GM18858 (cell line): Measurements from ENCODE around the gene PERCC1.

Experiments used
- ATAC-seq: cut with Tn5 transposase; IDR thresholded peaks from one replicate; pipeline ENCODE4 v1.9.1; 2021; ENCODE audit not compliant: unreplicated experiment

The PERCC1 gene

DNA sequence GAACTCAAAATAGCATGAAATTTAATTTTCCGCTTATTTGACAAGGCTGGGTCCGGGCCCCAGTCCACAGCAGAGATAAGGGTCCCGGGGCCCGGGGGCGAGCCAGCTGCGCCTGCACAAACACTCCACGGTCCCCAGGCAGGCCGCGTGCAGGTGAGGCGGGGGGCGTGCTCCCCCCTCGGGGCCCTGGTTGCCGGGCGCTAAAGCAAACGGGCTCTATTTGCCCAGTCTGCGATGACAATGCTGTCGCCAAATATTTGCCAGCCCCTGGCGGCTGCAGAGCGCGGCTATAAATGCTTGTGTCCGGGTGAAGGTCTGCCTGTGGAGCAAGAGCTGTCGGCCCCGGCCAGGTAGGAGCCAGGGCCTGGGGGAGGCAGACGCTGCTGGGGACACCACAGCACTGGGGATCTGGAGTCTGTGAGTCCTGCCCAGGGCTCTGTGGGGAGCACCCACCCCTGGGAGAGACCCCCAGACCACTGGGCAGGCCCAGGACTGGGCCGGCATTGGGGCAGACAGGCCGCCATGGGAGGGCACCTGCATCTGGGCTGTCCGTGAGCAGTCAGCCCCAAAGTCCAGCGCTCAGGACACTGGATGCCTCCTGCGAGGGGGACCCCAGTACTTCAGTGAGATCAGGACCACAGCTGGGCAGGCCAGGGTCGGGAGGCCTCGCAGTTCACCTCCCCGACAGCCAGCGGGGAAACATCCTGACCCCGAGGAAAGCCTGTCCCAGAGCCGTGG is at the start of gene PERCC1:
TSS of gene PERCC1 (plus strand) at position 320 of the 738 bp plus-strand sequence. CDS start 1,516 bp downstream, outside the sequence.
- ATAC-seq: no peak

DNA sequence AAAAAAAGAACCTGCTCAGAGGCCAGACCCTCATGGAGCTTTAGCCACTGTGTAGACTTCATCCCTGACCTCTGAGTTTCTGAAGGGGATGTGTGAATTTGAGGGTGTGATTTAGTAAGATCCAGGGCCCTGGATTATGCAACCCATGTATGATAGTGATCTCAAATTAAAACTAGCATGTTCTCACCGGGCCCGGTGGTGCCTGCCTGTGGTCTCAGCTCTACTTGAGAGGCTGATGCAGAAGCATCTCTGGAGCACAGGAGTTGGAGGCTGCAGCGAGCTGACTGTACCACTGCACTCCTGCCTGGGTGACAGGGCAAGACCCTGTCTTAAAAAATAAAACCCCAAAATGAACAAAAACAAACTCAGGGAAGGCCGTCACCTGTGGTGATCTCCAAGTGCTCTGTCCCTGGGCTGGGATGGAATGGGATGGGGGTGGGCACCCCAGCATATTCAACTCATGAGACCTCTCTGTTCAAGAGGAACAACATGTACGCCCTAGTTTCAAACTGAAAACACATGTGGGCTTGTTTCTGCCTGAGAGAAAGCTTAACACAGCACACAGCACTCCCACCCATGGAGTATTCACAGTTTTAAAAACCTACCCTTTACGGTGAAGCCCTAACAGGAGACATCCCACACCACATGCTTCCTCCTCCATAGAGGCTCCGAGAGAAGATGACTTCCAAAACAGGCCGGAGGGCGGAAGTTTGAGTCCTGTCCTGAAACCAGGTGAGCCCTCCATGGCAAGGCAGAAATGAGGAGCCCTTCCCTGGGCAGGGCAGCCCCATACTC is 49.1 kb upstream of the PERCC1 start:
- ATAC-seq: no peak

DNA sequence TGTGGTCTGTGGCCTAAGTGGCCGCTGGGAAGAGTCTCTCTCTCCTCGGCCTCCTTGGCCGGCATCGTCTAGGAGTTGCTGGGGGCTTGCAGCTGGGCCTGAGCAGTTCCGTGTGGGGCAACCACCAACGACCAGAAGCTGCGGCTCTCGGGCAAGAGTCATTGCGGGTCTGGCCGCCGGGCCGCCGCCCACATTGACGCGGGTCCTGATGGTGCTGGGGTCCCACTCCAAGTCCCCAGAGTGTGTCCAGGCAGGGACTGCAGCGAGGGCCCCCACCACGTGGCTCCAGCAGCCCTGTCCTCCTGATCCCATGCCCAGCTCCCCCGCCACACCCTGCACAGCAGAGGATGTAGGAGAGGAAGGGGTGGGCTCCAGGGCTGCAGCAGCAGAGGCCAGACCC is 47.3 kb upstream of the PERCC1 start:
- ATAC-seq: no peak

DNA sequence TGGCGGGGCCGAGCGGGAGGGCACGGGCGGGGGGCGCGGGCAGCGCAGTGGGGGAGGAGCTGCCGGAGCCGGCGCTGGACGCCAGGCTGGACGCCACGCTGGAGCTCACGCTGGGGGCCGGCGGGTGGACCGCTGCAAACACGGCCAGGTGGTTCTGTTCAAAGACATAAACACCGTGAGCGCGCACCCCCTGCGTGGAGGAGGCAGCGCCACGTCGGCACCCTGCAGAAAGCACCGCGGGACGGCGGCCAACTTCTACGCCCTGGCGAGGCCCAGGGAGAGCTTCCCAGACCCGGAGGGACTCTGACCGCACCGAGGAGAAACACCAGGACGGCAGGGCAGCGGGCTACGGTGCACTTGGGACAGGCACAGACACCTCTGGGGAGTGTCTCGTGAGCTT is 45.6 kb upstream of the PERCC1 start:
- no peak for ATAC-seq

DNA sequence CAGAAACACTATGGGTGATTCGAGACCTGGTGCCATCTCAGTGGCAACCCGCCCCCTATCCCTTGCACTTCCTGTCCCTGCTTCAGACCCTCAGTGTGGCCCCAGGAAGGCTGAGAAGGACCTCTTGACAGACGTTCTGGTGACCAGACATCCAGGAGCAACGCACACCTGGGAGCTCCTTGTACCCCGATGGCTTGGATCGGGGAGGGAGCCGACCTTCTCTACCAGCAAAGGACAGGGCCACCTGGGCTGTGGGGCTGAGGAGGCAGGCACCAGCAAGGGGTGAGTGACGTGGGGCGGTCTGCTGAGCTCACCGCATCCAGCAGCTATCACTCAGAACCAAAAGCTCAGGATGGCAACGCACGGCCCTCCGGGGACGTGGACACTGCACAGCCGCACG is 43.5 kb upstream of the PERCC1 start:
- no peak for ATAC-seq

DNA sequence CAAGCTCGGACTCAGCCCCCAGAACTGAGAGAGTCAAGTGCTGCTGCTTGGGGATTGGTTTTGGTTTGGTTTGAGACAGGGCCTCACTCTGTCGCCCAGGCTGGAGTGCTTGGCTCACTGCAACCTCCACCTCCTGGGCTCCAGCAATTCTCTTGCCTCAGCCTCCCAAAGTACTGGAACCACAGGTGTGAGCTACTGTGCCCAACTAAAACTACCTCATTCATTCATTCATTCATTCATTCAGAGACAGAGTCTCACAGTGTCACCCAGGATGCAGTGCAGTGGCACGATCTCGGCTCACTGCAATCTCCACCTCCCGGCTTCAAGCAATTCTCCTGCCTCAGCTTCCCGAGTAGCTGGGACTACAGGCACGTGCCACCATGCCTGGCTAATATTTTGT is 41.1 kb upstream of the PERCC1 start:
- no peak for ATAC-seq

DNA sequence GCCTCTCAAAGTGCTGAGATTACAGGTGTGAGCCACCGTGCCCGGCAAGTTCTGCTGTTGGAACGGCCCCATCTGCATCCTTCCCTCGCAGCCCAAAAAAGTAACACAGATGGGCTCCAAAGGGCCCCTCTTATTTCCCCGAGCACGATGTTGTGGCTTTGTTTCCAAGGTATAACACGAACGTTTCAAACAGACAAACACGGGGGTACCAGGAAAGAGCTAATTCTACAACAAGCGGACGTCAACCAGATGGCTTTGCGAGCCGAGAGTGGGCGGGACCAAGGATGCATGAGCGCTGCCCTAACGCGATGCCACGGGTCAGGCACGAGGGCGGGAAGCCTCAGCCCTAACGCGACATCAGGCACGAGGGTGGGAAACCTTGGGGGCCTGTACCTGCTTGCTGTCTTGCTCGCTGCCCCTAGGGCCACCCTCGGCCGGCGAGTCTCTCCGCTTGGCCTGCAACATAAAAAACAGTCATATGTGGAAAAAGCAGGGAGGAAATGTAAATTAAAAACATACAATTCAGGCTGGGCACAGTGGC is 40.6 kb upstream of the PERCC1 start:
- no peak for ATAC-seq

DNA sequence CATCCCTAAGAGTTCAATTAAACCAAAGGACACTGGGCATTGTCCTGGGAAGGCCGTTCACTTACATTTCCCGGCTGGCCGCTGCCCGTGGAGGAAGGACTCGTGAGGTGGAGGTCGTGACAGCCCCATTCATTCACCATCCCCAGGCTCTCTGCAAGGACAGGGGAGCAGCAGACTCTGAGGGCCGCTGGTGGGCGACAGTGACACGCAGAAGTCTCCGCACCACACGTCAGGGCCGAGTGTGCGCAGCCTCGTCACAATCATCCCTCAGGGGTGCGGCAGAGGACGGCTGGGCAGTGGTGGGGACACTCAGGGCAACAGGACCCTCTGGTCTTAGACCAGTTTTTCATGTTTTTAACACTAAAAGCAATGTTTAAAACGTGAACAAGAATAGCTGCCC is 38.1 kb upstream of the PERCC1 start:
- ATAC-seq: no peak

DNA sequence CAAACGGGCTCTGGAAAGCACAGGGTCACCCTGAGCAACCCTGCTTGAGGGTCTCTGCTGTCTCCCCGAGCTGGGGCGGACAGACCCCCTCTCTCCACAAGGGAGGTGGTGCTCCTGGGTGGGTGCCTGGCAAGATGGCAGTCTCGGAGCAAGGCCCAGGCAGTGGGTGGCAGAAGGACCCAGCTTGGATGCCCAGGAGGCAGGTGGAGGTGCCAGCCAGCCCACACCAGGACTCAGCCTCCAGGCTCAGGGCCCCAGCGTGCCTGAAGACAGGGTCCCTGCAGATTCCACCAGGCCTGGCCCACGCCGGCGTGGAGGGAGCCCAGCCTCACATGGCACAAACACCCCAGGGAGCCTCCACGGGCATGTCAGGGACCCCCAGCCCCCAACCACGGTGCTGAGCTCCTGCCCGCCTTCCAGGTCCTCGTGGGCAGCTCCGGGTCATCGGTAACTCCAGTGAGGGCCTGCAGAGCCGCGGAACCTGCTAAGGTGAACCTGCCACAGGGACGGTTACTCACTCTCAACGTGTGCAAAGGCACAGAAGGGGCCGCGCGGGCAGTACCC is 37.2 kb upstream of the PERCC1 start:
- ATAC-seq: no peak

DNA sequence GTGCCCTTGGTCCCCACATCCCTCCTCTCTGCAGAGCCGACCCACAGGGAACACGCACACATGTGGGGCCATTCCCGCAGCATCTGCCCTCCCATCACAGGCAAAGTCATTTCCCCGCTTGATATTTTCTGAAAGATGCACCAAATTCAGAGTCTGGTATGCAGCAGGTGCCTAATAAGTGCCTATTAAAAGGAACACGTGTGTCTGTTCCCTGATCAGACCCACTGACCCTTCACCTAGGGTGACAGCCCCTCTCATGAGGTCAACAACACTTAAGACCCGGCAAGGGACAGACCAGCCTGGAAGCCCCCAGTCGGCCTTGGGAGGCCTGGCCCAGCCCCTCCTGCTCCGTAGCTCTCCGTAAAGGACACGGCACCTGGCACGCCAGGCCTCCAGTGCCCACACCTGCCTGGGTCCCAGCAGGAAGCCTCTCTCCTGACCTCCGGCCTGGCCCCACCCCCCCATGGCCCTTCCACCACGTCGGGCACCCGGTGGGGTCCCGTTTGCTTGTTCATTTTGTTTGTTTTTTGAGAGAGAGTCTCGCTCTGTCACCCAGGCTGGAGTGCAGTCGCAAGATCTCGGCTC is 36.4 kb upstream of the PERCC1 start:
- no peak for ATAC-seq

DNA sequence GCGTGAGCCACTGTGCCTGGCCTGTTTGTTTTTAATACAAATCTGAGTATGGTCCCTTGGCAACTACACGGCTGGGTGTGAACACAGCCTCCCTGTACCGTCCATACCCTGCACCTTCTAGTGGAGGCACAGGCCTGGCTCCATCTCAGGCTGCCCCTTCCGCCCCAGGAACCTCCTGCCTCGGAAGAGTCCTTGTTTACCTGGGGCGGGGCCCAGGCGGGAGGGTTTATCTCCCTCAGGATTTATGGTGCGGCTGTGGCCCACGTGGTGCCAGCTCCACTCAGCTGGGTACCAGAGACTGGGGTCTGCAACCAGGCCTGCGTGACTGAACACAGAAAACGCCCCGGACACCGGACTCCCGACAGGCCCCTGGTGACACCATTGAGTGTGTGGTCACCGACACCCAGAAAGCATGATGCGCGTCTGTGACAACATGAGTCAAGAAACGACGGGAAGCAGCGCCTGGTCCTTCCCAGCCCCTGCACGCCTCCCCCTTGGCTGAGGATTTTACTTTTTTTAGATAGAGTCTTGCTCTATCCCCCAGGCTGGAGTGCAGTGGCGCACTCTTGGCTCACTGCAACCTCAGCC is 35.3 kb upstream of the PERCC1 start:
- no peak for ATAC-seq

DNA sequence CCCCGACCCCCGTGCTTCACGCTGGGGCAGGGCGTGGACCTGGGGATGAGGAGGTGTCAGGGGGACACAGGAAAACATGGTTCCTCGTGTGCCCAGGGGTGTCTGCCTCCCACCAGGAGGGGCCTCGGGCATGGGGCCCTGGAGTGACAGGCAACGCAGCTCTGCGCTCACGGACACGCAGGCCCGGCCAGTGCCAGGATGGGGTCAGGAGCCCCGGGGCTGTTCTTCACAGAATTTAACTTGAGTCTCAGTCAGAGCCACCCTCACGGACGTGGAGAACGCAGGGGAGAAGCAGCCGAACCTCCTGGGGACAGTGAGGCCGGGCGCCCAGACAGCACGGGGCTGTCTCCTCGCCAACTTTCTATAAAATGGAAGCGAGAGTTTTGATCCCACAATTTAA is 33.1 kb upstream of the PERCC1 start:
- ATAC-seq: no peak

DNA sequence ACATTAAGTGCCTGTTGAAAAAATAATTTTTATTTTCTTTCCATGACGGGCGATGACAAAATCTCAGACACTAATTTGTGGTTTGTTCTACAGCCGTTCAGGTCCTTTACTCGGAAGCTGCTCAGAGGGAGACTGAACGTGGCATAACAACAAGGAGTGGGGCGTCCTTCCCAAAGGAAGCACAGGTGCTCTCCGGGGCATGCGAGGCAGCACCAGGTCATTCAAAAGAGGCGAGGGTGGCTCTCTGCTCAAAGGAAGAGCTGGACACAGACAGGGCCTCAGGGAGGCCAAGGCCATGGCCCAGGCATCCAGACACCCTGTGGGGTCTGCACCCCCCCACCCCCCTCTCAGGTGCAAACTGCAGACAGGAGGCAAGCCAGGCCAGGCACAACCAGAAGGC is 32.5 kb upstream of the PERCC1 start:
- no peak for ATAC-seq

DNA sequence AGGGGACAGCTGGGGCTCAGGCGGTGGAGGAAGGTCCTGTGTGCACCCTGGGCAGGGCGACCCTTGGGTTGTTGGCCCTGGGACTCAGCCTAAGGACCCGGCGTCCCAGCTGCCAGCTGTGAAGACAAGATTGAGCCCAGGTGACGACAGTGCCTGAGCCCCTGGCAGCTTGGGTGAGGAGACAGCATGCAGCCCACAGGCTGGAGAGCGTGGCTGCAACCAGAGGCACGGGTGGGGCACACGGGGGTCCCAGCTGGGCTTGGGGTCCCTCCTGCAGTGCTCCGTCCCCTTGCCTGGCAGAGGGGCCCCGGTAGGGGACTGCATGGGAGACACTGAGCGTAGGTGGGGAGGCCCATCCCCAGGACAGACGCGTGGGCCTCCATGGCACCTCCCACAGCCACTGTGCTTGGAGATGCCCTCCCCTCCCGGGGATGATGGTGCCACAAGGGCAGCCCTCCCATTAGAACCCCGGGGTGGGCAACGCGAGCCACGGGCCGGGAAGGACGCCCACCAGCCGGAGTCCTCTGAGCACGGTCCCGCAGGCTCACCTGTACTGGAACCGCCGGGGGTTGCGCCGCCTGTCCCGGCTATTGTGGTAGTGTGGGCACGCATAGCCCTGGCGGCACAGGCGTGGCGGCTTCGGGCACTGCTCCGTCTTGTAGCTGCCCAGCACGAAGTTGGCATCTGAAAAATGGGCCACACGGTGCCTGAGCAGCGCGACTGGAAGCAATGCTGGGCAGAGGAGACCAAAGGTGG is 31.9 kb upstream of the PERCC1 start:
- ATAC-seq: no peak

DNA sequence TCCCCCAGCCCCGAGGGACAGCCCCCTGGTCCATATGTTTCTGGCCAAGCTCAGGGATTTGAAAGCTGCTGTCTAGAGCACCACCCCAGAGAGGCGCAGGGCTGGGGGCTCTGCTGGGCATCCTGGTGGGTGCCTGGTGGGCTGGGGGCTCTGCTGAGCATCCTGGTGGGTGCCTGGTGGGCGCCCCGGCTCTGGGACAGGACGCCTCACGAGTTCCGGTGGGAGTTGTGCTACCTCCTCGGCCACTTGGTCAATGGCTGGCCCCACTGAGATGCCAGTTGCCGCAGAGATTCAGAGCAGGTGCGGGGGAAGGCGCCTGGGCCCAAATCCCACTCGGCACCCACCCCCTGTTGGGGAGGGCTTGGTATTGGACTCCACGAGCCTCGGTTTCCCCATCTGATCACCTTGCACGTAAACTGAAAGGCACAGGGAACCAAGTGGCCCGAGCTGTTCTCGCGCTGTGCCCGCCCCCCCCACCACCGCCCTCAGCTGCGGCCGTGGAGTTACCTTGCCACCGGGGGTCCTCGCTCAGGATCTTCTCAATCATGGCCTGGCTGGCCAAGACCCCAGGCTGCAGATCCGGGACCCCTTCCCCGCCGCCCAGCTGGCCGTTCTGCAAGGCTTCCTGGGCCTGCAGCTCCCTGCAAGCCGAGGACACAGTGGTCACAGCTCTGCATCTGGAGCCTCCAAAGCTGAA is 29.7 kb upstream of the PERCC1 start:
- no peak for ATAC-seq

DNA sequence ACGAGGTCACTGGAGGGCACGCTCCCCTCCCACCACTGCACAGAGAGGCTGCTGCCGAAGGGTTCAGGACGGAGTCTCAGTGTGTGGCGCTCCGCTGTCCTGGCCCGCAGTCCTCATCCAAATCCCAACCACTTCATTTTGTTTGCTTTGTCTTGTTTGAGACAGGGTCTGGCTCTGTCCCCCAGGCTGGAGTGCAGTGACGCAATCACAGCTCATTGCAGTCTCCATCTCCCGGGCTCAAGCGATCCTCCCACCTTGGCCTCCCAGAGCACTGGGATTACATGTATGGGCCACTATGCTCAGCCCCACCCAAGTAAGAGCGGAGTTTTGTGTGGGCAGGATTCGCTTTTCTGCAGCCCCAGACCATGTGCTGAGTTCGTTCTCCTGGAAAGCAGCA is 29.1 kb upstream of the PERCC1 start:
- ATAC-seq: no peak

DNA sequence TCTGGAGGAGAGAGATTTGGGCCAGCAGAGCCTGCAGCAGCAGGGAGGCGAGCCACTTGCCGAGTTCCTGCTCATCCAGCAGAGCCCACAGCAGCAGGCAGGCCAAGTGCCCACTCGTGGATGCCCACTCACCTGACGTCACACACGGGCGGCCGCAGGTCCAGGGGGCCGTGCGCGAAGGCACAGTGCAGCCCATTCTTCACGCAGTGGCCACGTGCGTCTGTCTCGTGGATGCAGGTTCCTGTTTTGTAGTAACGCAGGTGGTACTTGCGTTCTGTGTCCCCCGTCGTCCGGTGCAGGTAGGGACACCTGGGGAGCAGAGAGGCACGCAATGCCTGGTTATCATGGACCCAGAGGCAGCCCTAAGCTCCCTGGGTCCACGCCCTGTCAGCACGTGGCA is 27.8 kb upstream of the PERCC1 start:
- no peak for ATAC-seq

DNA sequence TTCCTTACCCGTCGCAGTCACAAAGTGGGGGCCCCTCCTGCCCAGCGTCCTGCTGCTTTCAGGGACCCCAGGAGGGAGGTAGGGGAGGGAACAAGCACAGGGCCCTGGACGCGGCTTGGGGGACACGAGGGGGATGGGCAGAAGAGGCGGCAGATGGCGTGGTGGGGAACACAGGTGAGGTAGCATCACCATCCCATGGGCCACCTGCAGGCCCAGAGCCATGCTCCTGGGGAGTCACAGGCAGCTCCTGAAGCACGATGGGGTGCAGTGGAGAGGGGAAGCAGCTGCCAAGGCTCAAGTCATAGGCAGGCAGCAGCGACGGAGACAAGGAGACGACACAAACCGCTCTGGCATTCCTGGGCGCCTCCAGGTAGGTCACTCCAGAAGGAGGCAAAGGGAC is 27.1 kb upstream of the PERCC1 start:
- no peak for ATAC-seq

DNA sequence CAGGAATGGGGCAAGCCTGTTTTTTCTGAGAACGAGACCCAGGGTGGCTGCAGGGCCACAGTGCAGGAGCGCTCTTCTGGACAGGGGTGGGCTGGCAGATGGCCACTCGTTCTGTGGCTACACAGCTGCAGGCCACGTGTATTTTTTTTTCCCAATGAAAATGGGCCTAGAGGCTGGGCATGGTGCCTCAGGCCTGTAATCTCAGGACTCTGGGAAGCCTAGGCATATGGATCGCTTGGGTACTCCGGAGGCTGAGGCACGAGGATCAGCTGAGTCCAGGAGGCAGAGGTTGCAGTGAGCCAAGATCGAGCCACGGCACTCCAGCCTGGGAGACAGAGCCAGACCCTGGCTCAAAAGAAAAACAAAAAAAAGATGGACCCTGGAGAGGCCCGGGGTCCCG is 23.1 kb upstream of the PERCC1 start:
- no peak for ATAC-seq
